ENCODE measurements around the gene CNIH3. TPM values are rescaled to one million over a fixed set of nuclear protein-coding genes. Genes with fewer than 3 reads are reported as not detected.
"Not testable (repeated sequence)": the region's sequence is repeated elsewhere in the genome, so short reads cannot be mapped to it uniquely, and the experiment has no call there.

The CNIH3 gene
- total RNA-seq, result 2.5 and 3.3 TPM in 2 replicates

DNA sequence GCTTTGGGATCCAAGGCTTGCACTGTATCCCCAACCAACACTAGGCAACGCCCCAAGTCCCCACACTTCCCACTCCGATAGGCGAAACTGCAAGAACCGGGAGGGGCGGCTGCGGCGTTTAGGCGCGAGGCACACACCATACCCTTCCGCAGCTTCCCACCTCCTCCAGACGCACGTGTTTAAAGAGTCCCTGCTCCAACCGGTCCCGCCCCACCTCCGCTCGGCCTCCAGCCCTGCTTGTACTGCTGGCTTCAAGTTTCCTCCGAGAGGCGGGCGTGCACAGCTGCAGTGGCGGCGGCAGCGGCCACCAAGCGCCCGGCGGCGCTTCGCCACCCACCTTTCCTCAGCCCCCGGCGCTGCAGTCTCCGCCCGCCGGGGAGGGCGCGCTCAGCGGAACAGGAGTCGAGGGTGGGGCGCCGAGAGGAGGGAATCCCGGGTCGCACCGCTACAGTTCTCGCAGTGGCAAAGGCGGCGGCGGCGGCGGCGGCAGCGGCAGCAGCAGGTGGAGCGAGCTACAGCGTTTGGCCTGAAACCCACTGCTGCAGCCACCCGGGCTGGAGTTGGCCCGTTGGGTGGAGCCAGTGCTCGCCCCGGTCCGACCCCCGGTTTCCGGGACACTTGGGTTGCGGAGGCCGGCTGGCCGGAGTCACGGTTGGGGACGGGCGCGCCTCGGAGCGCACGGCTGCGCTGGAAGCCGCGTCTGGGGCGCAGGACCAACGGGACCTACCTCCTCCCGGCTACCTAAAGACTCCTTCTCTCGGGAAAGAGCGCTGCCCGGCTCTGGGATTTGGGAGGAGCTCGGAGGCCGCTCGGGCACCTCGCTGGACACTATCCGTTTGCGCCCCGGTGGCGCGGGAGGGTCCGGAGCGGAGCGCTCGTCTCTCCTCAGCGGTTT is at the start of gene CNIH3:
CNIH3 (plus strand) TSS at position 457 of the 895 bp plus-strand sequence. CDS start 858 bp downstream, outside the sequence.
- peak; percentile 38 for DNase-seq (ENCODE audit: low read depth)

DNA sequence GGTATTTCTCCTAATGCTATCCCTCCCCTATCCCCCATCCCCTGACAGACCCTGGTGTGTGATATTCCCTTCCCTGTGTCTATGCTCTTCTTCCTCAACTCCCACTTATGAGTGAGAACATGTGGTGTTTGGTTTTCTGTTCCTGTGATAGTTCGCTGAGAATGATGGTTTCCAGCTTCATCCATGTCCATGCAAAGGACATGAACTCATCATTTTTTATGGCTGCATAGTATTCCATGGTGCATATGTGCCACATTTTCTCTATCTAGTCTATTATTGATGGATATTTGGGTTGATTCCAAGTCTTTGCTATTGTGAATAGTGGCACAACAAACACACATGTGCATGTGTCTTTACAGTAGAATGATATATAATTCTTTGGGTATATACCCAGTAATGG is 49.6 kb upstream of the CNIH3 start:
- not testable (repeated sequence) for DNase-seq (ENCODE audit: low read depth)

DNA sequence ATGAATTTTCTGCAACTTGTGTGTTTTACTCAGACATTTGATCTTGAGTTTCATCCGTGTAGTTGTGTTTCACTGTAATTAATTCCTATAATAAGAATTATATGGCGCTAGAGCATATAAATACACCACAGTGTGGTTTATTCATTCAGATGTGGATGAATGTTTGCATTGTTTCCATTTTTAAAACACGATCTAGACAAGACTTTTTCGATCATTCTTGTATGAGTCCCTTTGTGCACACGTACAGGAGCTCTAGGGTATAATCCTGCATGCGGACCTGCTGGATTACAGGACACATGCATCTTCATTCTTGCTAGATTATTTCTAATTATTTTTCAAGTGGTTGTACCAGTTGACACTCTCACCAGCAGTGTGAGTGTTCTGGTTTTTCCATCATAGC is 46.8 kb upstream of the CNIH3 start:
- DNase-seq (ENCODE audit: low read depth), result no peak

- DNase-seq (ENCODE audit: low read depth), result peak; percentile 73
These were observed 44.1 kb upstream of the CNIH3 start for GRCh38 chr1:224571975-224572374.

DNA sequence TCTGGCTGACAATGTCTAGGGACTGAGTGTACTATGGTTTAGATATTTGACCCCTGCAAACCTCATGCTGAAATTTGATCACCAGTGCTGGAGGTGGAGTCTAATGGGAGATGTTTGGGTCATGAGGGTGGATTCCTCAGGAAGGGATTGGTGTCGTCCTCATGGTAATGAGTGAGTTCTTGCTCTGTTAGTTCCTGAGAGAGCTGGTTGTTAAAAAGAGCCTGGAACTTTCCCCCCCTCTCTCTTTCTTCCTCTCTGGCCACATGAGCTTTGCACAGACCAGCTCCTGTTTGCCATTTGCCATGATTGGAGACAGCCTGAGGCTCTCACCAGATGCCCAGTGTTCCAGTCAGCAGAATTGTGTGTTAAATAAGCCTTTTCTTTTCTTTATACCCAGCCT is 36.6 kb upstream of the CNIH3 start:
- DNase-seq (ENCODE audit: low read depth), result peak; percentile 70

- DNase-seq (ENCODE audit: low read depth), result no peak
These were observed 36.1 kb upstream of the CNIH3 start for GRCh38 chr1:224580006-224580405.

DNA sequence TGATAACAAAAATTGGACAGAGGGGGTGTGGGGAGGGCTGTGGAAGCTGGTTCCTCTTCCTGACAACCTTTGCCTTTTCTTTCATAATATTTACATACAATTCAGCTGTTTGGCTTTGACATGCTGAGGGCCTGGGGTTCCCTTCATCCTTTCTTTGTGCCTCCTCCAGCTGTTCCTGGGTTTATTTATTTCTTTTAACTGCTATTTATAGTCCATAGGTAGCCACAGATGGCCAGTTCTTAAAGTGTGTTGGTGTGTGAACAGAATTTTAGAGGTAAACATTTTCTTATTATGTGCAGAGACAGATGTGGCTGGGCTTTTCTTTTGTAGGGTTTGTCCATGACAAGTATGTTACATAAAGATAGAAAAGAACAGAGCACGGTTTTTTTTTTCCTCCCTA is 34.1 kb upstream of the CNIH3 start:
- DNase-seq (ENCODE audit: low read depth), result peak; percentile 56

DNA sequence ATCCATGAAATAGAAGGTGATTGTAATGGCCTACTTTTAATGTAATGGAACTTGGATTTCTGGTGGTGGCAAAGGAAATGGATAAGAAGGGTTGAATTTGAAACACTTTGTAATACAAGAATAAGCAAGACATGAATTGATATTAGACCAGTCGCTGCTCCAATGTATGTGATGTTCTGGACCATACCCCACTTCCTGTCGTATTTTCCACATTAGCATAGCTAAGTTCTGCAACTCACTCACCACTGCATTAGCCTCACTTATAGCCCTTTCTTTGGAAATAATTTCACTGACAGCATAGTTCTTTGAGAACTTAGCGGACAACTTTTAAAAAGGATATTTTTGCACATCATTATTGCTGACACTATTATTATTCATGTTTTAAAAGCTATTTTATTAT is 32.3 kb upstream of the CNIH3 start:
- no peak for DNase-seq (ENCODE audit: low read depth)

DNA sequence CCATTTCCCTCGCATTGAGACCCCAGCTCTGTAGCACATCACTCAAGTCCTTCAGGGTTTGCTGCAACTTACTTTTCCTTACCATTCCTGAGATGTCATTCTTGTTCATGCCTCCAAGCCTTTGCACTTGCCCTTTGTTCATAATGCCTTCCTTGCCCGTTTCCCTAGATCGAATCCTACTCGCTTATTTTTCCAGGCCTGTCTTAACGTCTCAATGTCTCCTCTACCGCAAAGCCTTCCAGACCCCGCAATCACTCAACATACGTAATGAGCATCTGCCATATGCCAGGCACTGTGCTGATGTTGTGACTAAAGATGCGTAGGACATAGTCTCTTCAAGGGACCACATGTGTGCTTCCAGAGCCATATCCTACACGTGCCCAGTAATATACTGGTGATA is 31.1 kb upstream of the CNIH3 start:
- no peak for DNase-seq (ENCODE audit: low read depth)

- no peak for DNase-seq (ENCODE audit: low read depth)
These were observed 29.1 kb upstream of the CNIH3 start for GRCh38 chr1:224587051-224587450.

- DNase-seq (ENCODE audit: low read depth), result no peak
These were observed 27.6 kb upstream of the CNIH3 start for GRCh38 chr1:224588515-224588914.

GRCh38 chr1:224589006-224589405 is 27.1 kb upstream of the CNIH3 start:
- DNase-seq (ENCODE audit: low read depth), result peak; percentile 31

DNA sequence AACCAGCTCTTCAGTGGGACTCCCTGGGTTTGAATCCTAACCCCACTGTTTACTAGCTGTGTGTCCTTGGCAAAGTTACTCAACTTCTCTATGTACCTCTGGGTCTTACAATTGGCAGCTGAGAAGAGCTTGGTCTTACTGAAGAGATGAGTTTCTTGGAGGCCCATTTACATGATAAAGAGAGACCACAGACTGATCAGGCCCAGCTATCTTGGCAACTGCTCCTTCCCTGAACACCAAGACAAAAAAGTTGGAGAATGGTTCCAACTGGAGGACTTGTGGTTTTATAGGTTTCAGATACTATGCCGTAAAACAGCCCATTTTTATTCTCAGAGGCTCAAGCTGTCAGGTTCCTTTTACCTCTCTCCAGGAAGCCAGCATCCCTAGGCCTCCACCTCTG is 24.8 kb upstream of the CNIH3 start:
- DNase-seq (ENCODE audit: low read depth), result no peak

DNA sequence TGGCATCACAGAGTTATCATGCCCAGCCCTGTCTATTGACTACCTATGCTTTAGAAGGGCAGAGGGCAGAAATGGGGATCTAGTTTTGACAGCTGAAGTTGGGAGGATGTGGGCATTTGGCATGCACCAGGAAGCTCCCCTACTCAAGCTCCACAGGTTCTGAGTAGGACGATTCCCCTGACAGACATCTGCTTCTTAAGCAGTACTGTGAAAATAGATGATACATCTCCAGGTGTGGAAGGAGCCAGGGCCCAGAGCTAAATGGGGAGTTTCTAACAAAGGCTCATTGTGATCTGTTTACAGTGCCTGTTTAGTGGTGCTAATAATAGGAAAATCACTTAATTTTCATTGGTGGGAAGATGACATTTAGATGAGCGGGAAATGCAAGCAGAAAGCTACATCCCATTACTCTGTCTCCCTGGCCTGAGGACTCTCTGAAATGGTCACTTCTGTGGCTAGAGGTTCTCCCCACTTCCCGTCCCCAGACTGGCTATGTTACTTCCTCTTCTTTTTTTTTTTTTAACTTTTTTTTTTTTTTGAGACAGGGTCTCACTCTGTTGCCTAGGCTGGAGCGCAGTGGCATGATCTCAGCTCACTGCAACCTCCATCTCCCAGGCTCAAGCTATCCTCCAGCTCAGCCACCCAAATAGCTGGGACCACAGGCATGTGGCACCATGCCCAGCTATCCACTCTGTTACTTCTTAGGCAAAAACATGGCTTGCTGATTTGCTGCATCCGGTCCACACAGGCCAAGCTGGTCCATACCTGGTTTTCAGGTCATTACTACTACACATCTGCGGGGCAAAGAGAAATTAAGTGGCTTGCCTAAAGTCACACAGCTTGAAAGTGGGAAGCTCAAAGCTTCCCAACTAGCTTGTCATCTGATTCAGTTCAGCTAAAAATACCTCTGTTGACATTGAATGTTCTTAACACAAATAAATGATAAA is 23.2 kb upstream of the CNIH3 start:
- peak; percentile 94 for DNase-seq (ENCODE audit: low read depth)

DNA sequence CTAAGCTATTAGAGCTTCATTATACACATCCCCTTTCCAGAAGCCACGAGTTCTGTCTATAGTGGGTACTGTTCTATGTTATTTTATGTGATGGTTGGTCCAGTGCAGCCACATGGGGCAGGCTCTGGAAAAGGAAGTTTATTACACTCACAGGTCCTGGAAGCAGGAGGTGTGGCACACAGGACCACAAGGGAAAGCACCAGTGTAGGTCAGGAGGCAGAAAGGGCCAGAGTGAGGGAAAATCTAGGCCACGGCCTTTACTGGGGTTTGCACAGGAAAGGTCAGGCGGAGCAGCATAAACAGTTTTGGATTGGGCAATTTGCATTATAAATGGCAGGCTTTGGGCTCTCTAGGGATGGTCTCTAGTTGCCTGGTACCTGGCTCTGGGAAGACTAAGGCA is 21.8 kb upstream of the CNIH3 start:
- DNase-seq (ENCODE audit: low read depth), result no peak

DNA sequence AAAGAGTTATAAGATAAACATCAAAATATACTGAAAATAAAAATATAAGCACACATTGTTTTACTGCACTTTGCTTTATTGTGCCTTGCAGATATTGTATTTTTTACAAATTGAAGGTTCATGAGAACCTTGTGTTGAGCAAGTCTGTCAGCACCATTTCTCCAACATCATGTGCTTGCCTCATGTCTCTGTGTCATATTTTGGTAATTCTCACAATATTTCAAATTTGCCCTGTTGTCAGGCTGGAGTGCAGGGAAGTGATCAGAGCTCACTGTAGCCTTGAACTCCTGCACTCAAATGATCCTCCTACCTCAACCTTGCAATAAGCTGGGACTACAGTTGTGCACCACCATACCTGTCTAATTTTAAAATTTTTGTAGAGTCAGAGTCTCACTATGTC is 21.3 kb upstream of the CNIH3 start:
- no peak for DNase-seq (ENCODE audit: low read depth)

GRCh38 chr1:224605482-224606181 is 10.5 kb upstream of the CNIH3 start:
- DNase-seq (ENCODE audit: low read depth), result no peak

DNA sequence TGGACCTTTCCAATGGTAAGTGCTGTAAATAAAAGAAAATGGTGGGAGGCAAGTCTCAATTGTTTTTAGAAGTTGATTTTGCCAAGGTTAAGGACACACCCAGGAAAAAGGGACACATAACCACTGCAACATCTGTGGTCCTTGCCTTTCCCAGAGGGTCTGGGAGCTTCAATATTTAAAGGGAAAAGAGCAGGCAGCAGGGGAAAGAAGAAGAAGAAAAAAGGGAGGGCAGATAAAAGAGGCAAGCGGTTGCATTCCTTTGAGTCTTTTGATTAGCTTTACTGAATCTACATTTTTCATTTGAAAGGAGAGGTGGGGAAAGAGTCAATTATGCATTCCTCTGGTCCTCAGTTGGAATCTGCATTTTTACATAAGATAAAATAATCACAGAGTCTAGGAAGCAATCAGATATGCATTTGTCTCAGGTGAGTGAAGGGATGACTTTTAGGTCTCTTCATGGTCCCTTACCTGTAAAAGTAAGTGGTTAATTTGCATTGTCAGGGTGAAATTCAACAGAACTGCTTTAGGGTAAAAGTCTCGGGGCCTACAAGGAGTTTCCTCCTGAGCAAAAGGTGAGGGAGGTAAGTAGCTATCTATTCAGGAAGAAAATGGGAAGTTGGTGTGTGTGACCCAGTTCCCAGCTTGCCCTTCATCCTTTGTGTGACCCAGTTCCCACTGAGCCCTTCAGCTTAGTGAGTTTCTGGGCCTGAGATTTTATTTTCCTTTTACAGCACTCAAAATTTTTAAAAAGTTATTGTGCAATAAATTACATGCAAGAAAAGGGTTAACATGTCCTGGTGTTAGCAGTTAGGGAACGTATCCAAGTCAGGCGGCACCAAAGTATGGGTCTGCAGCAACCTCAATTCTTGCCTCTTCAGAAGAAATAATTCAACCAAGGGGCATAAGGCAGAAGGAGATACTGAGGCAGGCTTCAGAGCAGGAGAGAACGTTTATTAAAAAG is 8.6 kb upstream of the CNIH3 start:
- no peak for DNase-seq (ENCODE audit: low read depth)

DNA sequence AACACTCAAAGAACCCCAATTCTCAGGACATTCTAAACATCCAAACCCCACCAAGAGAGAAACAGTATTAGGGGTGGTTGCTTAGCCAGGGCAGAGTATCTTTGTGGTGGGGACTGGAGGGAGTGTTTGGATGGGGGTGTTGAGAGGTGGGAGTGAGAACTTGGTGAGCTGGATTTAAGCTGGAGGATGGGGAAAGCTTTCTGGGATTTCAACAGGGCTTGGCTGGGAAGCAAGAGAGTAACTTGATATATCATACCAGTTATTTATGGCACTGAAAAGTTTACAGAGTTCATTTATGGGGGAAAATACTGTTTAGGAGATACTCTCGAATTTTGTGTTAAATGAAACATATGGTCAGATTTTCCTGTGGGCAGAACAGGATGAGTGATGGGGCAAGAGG is 6.8 kb upstream of the CNIH3 start:
- no peak for DNase-seq (ENCODE audit: low read depth)

DNA sequence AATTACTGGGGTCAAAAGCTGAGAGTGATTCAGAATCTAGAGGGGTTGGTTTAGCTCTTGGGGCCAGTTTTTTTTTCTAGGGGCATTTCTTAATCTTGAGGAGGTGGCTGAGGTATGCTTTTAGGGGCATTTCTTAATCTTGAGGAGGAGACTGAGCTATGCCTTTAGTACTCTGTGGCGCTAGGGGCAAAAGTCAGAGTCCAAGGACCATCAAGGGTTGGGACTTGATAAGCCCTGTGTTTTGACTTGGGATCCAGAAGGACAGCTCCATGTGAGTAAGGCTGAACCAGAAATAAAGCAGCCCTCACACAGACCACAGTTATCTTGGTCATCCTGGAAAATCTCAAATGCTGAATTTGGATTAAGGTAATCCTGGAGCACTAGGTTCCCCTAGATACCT is 3.9 kb upstream of the CNIH3 start:
- DNase-seq (ENCODE audit: low read depth), result no peak

DNA sequence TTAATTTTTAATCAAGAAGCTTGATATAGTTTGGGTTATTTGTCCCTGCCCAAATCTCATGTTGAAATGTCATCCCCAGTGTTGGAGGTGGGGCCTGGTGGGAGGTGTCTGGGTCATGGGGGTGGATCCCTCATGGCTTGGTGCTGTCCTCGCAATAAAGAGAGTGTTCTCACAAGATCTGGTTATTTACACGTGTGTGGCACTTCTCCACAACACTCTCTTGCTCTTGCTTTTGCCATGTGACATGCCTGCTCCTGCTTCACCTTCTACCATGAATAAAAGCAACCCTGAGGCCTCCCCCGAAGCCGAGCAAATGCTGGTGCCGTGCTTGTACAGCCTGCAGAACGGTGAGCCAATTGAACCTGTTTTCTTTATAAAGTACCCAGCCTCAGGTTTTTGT is 2.6 kb upstream of the CNIH3 start:
- DNase-seq (ENCODE audit: low read depth), result no peak
